ENCODE data around the gene ATE1.

The ATE1 gene

GRCh38 chr10:121870413-121870812 lies 57.4 kb downstream of the ATE1 start:
- no peak overlapping the region for H2AFZ ChIP-seq (ENCODE audit: insufficient read depth, low read length, poor library complexity)
- H3K27me3 ChIP-seq (ENCODE audit: insufficient read depth, low read length): no peaks in the 10 kb centered on the region
- H3K4me3 ChIP-seq (ENCODE audit: low read depth, low read length): no peak overlapping the region
- no peak overlapping the region for H3K18ac ChIP-seq (ENCODE audit: low read length)
- H3K23ac ChIP-seq (ENCODE audit: low read length): no peak overlapping the region
- H2BK5ac ChIP-seq (ENCODE audit: low read depth, low read length, poor library complexity): no peak overlapping the region
- no peak overlapping the region for H4K12ac ChIP-seq (ENCODE audit: low read depth, low read length)
- DNase-seq: no peak
- H3K36me3 ChIP-seq (ENCODE audit: control insufficient read depth in 1 of 2, insufficient read depth in 2 of 2, low read length in 2 of 2): no peaks in the 10 kb centered on the region
- no peaks in the 10 kb centered on the region for H3K79me1 ChIP-seq (ENCODE audit: low read length)
- no peak overlapping the region for H3K14ac ChIP-seq (ENCODE audit: low read length)
- H2BK120ac ChIP-seq (ENCODE audit: insufficient read depth, low read length, poor library complexity): no peak overlapping the region
- H4K8ac ChIP-seq (ENCODE audit: low read depth, low read length): no peak overlapping the region
- no peak overlapping the region for H3K27ac ChIP-seq (ENCODE audit: low read depth, low read length)
- no peaks in the 10 kb centered on the region for H3K79me2 ChIP-seq (ENCODE audit: control insufficient read depth, insufficient read depth, low read length, poor library complexity)
- no peak overlapping the region for H2AK5ac ChIP-seq (ENCODE audit: low read length)
- no peak overlapping the region for H2BK12ac ChIP-seq (ENCODE audit: low read length)
- no peak overlapping the region for H3K9ac ChIP-seq (ENCODE audit: low read length)
- WGBS (ENCODE audit: extremely low coverage, insufficient coverage, insufficient read length): no CpG with 5 or more reads among the region's 1 CpG
- no peaks in the 10 kb centered on the region for H3K9me3 ChIP-seq (ENCODE audit: insufficient read depth, low read depth, low read length)
- no peak overlapping the region for H3K4me2 ChIP-seq (ENCODE audit: low read length)
- H3K4me1 ChIP-seq (ENCODE audit: control insufficient read depth in 1 of 2, insufficient read depth in 2 of 2, low read length in 2 of 2): no peaks in the 10 kb centered on the region
- no peak overlapping the region for H4K91ac ChIP-seq (ENCODE audit: low read depth, low read length)
- no peak overlapping the region for H3K4ac ChIP-seq (ENCODE audit: low read depth, low read length)

- no CpG with 5 or more reads among the region's 4 CpGs for WGBS (ENCODE audit: extremely low coverage, insufficient coverage, insufficient read length)
- no peak overlapping the region for H3K18ac ChIP-seq (ENCODE audit: low read length)
Measured at GRCh38 chr10:121865554-121865953, 62.3 kb downstream of the ATE1 start.

GRCh38 chr10:121864653-121865052 lies 63.2 kb downstream of the ATE1 start:
- Histone ChIP-seq H2BK5ac (ENCODE audit: low read depth, low read length, poor library complexity) (no peak overlapping the region), H3K23ac (ENCODE audit: low read length) (no peak overlapping the region), H3K4me3 (ENCODE audit: low read depth, low read length) (no peak overlapping the region), H2BK120ac (ENCODE audit: insufficient read depth, low read length, poor library complexity) (no peak overlapping the region), H4K12ac (ENCODE audit: low read depth, low read length) (no peak overlapping the region), H3K4ac (ENCODE audit: low read depth, low read length) (no peak overlapping the region), H3K9ac (ENCODE audit: low read length) (no peak overlapping the region), H2AK5ac (ENCODE audit: low read length) (no peak overlapping the region), H3K27me3 (ENCODE audit: insufficient read depth, low read length) (no peaks in the 10 kb centered on the region), H4K8ac (ENCODE audit: low read depth, low read length) (no peak overlapping the region), H3K79me2 (ENCODE audit: control insufficient read depth, insufficient read depth, low read length, poor library complexity) (no peaks in the 10 kb centered on the region), H2AFZ (ENCODE audit: insufficient read depth, low read length, poor library complexity) (no peak overlapping the region), H4K91ac (ENCODE audit: low read depth, low read length) (no peak overlapping the region), H3K27ac (ENCODE audit: low read depth, low read length) (no peak overlapping the region), H3K4me2 (ENCODE audit: low read length) (no peak overlapping the region), H3K79me1 (ENCODE audit: low read length) (no peaks in the 10 kb centered on the region), H2BK12ac (ENCODE audit: low read length) (no peak overlapping the region), H3K9me3 (ENCODE audit: insufficient read depth, low read depth, low read length) (no peaks in the 10 kb centered on the region), H3K18ac (ENCODE audit: low read length) (no peak overlapping the region), H3K4me1 (ENCODE audit: control insufficient read depth in 1 of 2, insufficient read depth in 2 of 2, low read length in 2 of 2) (no peaks in the 10 kb centered on the region), H3K36me3 (ENCODE audit: control insufficient read depth in 1 of 2, insufficient read depth in 2 of 2, low read length in 2 of 2) (no peaks in the 10 kb centered on the region), H3K14ac (ENCODE audit: low read length) (no peak overlapping the region)
- no peak for DNase-seq
- no CpG with 5 or more reads among the region's 3 CpGs for WGBS (ENCODE audit: extremely low coverage, insufficient coverage, insufficient read length)

More at GRCh38 chr10:121865554-121865953, 62.3 kb downstream of the ATE1 start:
- Histone ChIP-seq H3K4me2 (ENCODE audit: low read length) (no peak overlapping the region), H4K91ac (ENCODE audit: low read depth, low read length) (no peak overlapping the region), H3K9me3 (ENCODE audit: insufficient read depth, low read depth, low read length) (no peaks in the 10 kb centered on the region), H2BK12ac (ENCODE audit: low read length) (no peak overlapping the region), H2BK120ac (ENCODE audit: insufficient read depth, low read length, poor library complexity) (no peak overlapping the region), H3K23ac (ENCODE audit: low read length) (no peak overlapping the region), H3K4ac (ENCODE audit: low read depth, low read length) (no peak overlapping the region), H3K14ac (ENCODE audit: low read length) (no peak overlapping the region), H4K8ac (ENCODE audit: low read depth, low read length) (no peak overlapping the region), H2BK5ac (ENCODE audit: low read depth, low read length, poor library complexity) (no peak overlapping the region), H2AK5ac (ENCODE audit: low read length) (no peak overlapping the region), H3K27ac (ENCODE audit: low read depth, low read length) (no peak overlapping the region), H3K79me2 (ENCODE audit: control insufficient read depth, insufficient read depth, low read length, poor library complexity) (no peaks in the 10 kb centered on the region), H3K9ac (ENCODE audit: low read length) (no peak overlapping the region), H3K79me1 (ENCODE audit: low read length) (no peaks in the 10 kb centered on the region), H4K12ac (ENCODE audit: low read depth, low read length) (no peak overlapping the region), H3K36me3 (ENCODE audit: control insufficient read depth in 1 of 2, insufficient read depth in 2 of 2, low read length in 2 of 2) (no peaks in the 10 kb centered on the region), H3K27me3 (ENCODE audit: insufficient read depth, low read length) (no peaks in the 10 kb centered on the region), H2AFZ (ENCODE audit: insufficient read depth, low read length, poor library complexity) (no peak overlapping the region), H3K4me3 (ENCODE audit: low read depth, low read length) (no peak overlapping the region), H3K4me1 (ENCODE audit: control insufficient read depth in 1 of 2, insufficient read depth in 2 of 2, low read length in 2 of 2) (no peaks in the 10 kb centered on the region)
- DNase-seq: no peak

- no peaks in the 10 kb centered on the region for H3K27me3 ChIP-seq (ENCODE audit: insufficient read depth, low read length)
- H3K36me3 ChIP-seq (ENCODE audit: control insufficient read depth in 1 of 2, insufficient read depth in 2 of 2, low read length in 2 of 2): no peaks in the 10 kb centered on the region
- no peaks in the 10 kb centered on the region for H3K79me2 ChIP-seq (ENCODE audit: control insufficient read depth, insufficient read depth, low read length, poor library complexity)
- WGBS (ENCODE audit: extremely low coverage, insufficient coverage, insufficient read length): no CpG with 5 or more reads among the region's 5 CpGs
- H4K91ac ChIP-seq (ENCODE audit: low read depth, low read length): no peak overlapping the region
- no peak overlapping the region for H3K18ac ChIP-seq (ENCODE audit: low read length)
- H3K4me2 ChIP-seq (ENCODE audit: low read length): no peak overlapping the region
- H3K14ac ChIP-seq (ENCODE audit: low read length): no peak overlapping the region
- no peak overlapping the region for H4K8ac ChIP-seq (ENCODE audit: low read depth, low read length)
- H3K9me3 ChIP-seq (ENCODE audit: insufficient read depth, low read depth, low read length): no peaks in the 10 kb centered on the region
- H2AK5ac ChIP-seq (ENCODE audit: low read length): no peak overlapping the region
- H2BK5ac ChIP-seq (ENCODE audit: low read depth, low read length, poor library complexity): no peak overlapping the region
- H3K27ac ChIP-seq (ENCODE audit: low read depth, low read length): no peak overlapping the region
- no peak overlapping the region for H2BK12ac ChIP-seq (ENCODE audit: low read length)
- no peak overlapping the region for H3K9ac ChIP-seq (ENCODE audit: low read length)
- H3K79me1 ChIP-seq (ENCODE audit: low read length): no peaks in the 10 kb centered on the region
- no peak overlapping the region for H2AFZ ChIP-seq (ENCODE audit: insufficient read depth, low read length, poor library complexity)
- no peak overlapping the region for H3K23ac ChIP-seq (ENCODE audit: low read length)
- no peak overlapping the region for H4K12ac ChIP-seq (ENCODE audit: low read depth, low read length)
- DNase-seq: no peak
- no peaks in the 10 kb centered on the region for H3K4me1 ChIP-seq (ENCODE audit: control insufficient read depth in 1 of 2, insufficient read depth in 2 of 2, low read length in 2 of 2)
- no peak overlapping the region for H2BK120ac ChIP-seq (ENCODE audit: insufficient read depth, low read length, poor library complexity)
- no peak overlapping the region for H3K4me3 ChIP-seq (ENCODE audit: low read depth, low read length)
- no peak overlapping the region for H3K4ac ChIP-seq (ENCODE audit: low read depth, low read length)
Measured at GRCh38 chr10:121864168-121864567, 63.7 kb downstream of the ATE1 start.

Measured in trophoblast cell (in vitro differentiated cells and primary cell).